T-helper 17 cell (primary cell): Measurements from ENCODE around the gene SURF1. TPM values are rescaled to one million over a fixed set of nuclear protein-coding genes. Genes with fewer than 3 reads are reported as not detected.
"Not testable (repeated sequence)": the region's sequence is repeated elsewhere in the genome, so short reads cannot be mapped to it uniquely, and the experiment has no call there.

Source experiments
- ATAC-seq: fragments of 150-1000 bp; cut with Tn5 transposase; 2 replicates; pipeline ENCODE4 v1.10.0; 2021; ENCODE audit warnings: mild to moderate bottlenecking, moderate library complexity
- DNase-seq, 3 donors: peaks; one replicate each; pipeline versions ENCODE4 v3.0.0 to v3.0.0-alpha.2; 2020 to 2021
- H3K9me3 ChIP-seq: one replicate; pipeline ENCODE4 v1.7.0; 2013; ENCODE audit warnings: low read length, mild to moderate bottlenecking; ENCODE audit not compliant: control insufficient read depth, poor library complexity, severe bottlenecking
- H3K27ac Mint-ChIP-seq: one replicate; pipeline ENCODE4 v1.8.0; 2022; ENCODE audit warnings: mild to moderate bottlenecking, moderate library complexity, mixed read lengths
- H3K27me3 Mint-ChIP-seq: one replicate; pipeline ENCODE4 v1.8.0; 2022; ENCODE audit warnings: mixed read lengths
- H3K36me3 Mint-ChIP-seq: one replicate; pipeline ENCODE4 v1.8.0; 2022; ENCODE audit warnings: low read depth, mixed read lengths
- H3K4me1 Mint-ChIP-seq: one replicate; pipeline ENCODE4 v1.8.0; 2022; ENCODE audit warnings: mild to moderate bottlenecking, mixed read lengths
- H3K4me3 Mint-ChIP-seq: one replicate; pipeline ENCODE4 v1.8.0; 2022; ENCODE audit warnings: mild to moderate bottlenecking, moderate library complexity, mixed read lengths
- total RNA-seq, 4 donors: library from RNA in 2 of 4; stranded (reverse) in 2 of 4; gene quantifications; one replicate each; pipeline ENCODE4 v1.2.3 and lab custom pipeline; 2022 to 2026

The SURF1 gene
- total RNA-seq, 2 donors from 2014 or later, result 34.9 to 46.9 TPM

- H3K9me3 ChIP-seq, ATAC-seq, H3K36me3 Mint-ChIP-seq, H3K27ac Mint-ChIP-seq, H3K4me3 Mint-ChIP-seq, H3K27me3 Mint-ChIP-seq, DNase-seq: not testable (repeated sequence)
- H3K4me1 Mint-ChIP-seq, result peaks cover 14% of the 10 kb centered on the region
Observed at GRCh38 chr9:133329306-133330156, 26.8 kb downstream of the SURF1 start.

- no peak overlapping the region for H3K27ac Mint-ChIP-seq
- ATAC-seq (no peak), DNase-seq (no peak)
- no peak overlapping the region for H3K4me3 Mint-ChIP-seq
- H3K9me3 ChIP-seq, result no peaks in the 10 kb centered on the region
- peaks cover 2% of the 10 kb centered on the region for H3K36me3 Mint-ChIP-seq
- H3K27me3 Mint-ChIP-seq, result no peaks in the 10 kb centered on the region
- H3K4me1 Mint-ChIP-seq, result peaks cover 14% of the 10 kb centered on the region
Observed at GRCh38 chr9:133327834-133328484, 28.3 kb downstream of the SURF1 start.

GRCh38 chr9:133327021-133327420 is 29.3 kb downstream of the SURF1 start:
- ATAC-seq, H3K27me3 Mint-ChIP-seq, DNase-seq, H3K4me3 Mint-ChIP-seq, H3K9me3 ChIP-seq, H3K27ac Mint-ChIP-seq, H3K36me3 Mint-ChIP-seq: not testable (repeated sequence)
- peaks cover 12% of the 10 kb centered on the region for H3K4me1 Mint-ChIP-seq

GRCh38 chr9:133323991-133324703 is 32.1 kb downstream of the SURF1 start:
- peaks cover 4% of the 10 kb centered on the region for H3K4me1 Mint-ChIP-seq
- H3K27me3 Mint-ChIP-seq, result peaks cover 5% of the 10 kb centered on the region
- H3K27ac Mint-ChIP-seq, result no peak overlapping the region
- H3K4me3 Mint-ChIP-seq, result no peak overlapping the region
- DNase-seq, result no peak
- H3K9me3 ChIP-seq, result no peaks in the 10 kb centered on the region
- peaks cover 3% of the 10 kb centered on the region for H3K36me3 Mint-ChIP-seq
- no peak for ATAC-seq

GRCh38 chr9:133323211-133323610 is 33.1 kb downstream of the SURF1 start:
- H3K36me3 Mint-ChIP-seq, result peaks cover 3% of the 10 kb centered on the region
- H3K27ac Mint-ChIP-seq, result no peak overlapping the region
- H3K4me3 Mint-ChIP-seq, result no peak overlapping the region
- DNase-seq (no peak), ATAC-seq (no peak)
- no peaks in the 10 kb centered on the region for H3K4me1 Mint-ChIP-seq
- no peaks in the 10 kb centered on the region for H3K9me3 ChIP-seq
- peaks cover 5% of the 10 kb centered on the region for H3K27me3 Mint-ChIP-seq

- H3K9me3 ChIP-seq, result no peaks in the 10 kb centered on the region
- Mint-ChIP-seq H3K4me1 (no peaks in the 10 kb centered on the region), H3K27ac (no peak overlapping the region), H3K27me3 (peaks cover 5% of the 10 kb centered on the region), H3K4me3 (no peak overlapping the region), H3K36me3 (peaks cover 3% of the 10 kb centered on the region)
- DNase-seq (no peak), ATAC-seq (no peak)
Observed at GRCh38 chr9:133322701-133323100, 33.6 kb downstream of the SURF1 start.

GRCh38 chr9:133321411-133321935 is 34.8 kb downstream of the SURF1 start:
- no peaks in the 10 kb centered on the region for H3K4me1 Mint-ChIP-seq
- no peak overlapping the region for H3K4me3 Mint-ChIP-seq
- H3K36me3 Mint-ChIP-seq, result peaks cover 3% of the 10 kb centered on the region
- H3K27me3 Mint-ChIP-seq, result peaks cover 14% of the 10 kb centered on the region
- H3K9me3 ChIP-seq, result no peaks in the 10 kb centered on the region
- no peak overlapping the region for H3K27ac Mint-ChIP-seq
- ATAC-seq (no peak), DNase-seq (no peak)

GRCh38 chr9:133320421-133320881 is 35.8 kb downstream of the SURF1 start:
- H3K36me3 Mint-ChIP-seq, result peaks cover 3% of the 10 kb centered on the region
- H3K4me1 Mint-ChIP-seq, result no peaks in the 10 kb centered on the region
- ATAC-seq (no peak), DNase-seq (no peak)
- no peak overlapping the region for H3K27ac Mint-ChIP-seq
- no peak overlapping the region for H3K4me3 Mint-ChIP-seq
- no peaks in the 10 kb centered on the region for H3K9me3 ChIP-seq
- H3K27me3 Mint-ChIP-seq, result peaks cover 14% of the 10 kb centered on the region

- not testable (repeated sequence) for H3K4me1 Mint-ChIP-seq, DNase-seq, H3K9me3 ChIP-seq, ATAC-seq, H3K27ac Mint-ChIP-seq, H3K36me3 Mint-ChIP-seq, H3K4me3 Mint-ChIP-seq
- H3K27me3 Mint-ChIP-seq, result peaks cover 14% of the 10 kb centered on the region
Observed at GRCh38 chr9:133317551-133317950, 38.7 kb downstream of the SURF1 start.

- Mint-ChIP-seq H3K27ac (no peak overlapping the region), H3K4me3 (no peak overlapping the region), H3K4me1 (no peaks in the 10 kb centered on the region), H3K36me3 (no peaks in the 10 kb centered on the region), H3K27me3 (peaks cover 10% of the 10 kb centered on the region)
- DNase-seq (no peak), ATAC-seq (no peak)
- no peaks in the 10 kb centered on the region for H3K9me3 ChIP-seq
Observed at GRCh38 chr9:133315997-133316396, 40.3 kb downstream of the SURF1 start.

- Mint-ChIP-seq H3K36me3 (peaks cover 2% of the 10 kb centered on the region), H3K27me3 (peaks cover 39% of the 10 kb centered on the region), H3K4me3 (no peak overlapping the region), H3K27ac (no peak overlapping the region), H3K4me1 (no peaks in the 10 kb centered on the region)
- DNase-seq, result no peak
- H3K9me3 ChIP-seq, result no peaks in the 10 kb centered on the region
- no peak for ATAC-seq
Observed at GRCh38 chr9:133309608-133310007, 46.7 kb downstream of the SURF1 start.

- Mint-ChIP-seq H3K4me3 (no peak overlapping the region), H3K27ac (no peak overlapping the region), H3K36me3 (peaks cover 2% of the 10 kb centered on the region), H3K4me1 (no peaks in the 10 kb centered on the region), H3K27me3 (peaks cover 39% of the 10 kb centered on the region)
- no peaks in the 10 kb centered on the region for H3K9me3 ChIP-seq
- DNase-seq, result no peak
- ATAC-seq, result no peak
Observed at GRCh38 chr9:133307301-133307700, 49.0 kb downstream of the SURF1 start.
